HG02571 (cell line): Measurements from ENCODE around the gene TTC23.
A peak's percentile ranks its signal among the peaks of the same experiment; 100 is the strongest.

ENCODE experiments used
- ATAC-seq: cut with Tn5 transposase; IDR thresholded peaks from one replicate; pipeline ENCODE4 v1.9.1; 2021; ENCODE audit warnings: mild to moderate bottlenecking, moderate library complexity; ENCODE audit not compliant: unreplicated experiment

TTC23 gene

GRCh38 chr15:99249270-99249841, at the start of gene TTC23:
Gene TTC23 (minus strand): TSS chr15:99249581. CDS start chr15:99228712, 20,869 bp downstream.
- ATAC-seq: no peak

DNA sequence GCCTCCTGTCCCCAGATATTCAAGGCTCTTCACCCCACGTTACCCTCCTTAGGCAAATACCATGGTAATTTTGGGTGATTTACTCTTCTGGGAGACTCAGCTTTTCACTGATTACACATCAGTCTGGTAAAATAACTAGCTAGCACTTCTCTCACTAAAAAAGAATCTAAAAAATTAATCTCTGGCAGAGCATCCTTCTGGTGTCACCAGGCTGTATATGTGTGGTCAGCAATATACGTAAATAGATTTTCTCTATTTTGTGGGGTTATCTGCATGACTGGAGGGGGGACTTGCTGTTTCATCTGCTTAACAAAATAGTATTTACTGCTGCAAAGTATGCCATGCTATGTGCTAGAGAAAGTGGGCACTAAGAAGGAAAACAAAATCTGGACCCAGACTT, 47.0 kb upstream of the TTC23 start:
- no peak for ATAC-seq

DNA sequence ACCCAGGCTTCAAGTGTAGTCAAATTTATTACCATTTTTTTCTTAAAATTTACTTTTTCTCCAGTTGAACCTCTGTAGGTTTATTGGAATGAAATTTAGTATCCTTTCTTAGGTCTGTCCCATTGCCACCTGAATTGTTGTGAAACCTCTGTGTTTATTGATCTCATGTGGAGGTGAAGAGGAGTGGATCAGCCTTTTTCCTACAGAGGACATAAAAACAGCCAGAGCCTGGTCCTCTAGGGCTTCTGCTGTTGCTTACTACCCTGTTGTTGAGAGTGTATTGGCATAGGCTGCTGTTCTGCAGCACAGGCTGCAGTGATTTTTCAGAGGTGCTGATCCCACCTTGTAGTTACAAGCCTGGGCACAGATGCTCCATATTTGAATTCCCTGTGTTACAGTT, 46.5 kb upstream of the TTC23 start:
- no peak for ATAC-seq

- no peak for ATAC-seq
Measured at GRCh38 chr15:99291643-99292042, 42.3 kb upstream of the TTC23 start.

DNA sequence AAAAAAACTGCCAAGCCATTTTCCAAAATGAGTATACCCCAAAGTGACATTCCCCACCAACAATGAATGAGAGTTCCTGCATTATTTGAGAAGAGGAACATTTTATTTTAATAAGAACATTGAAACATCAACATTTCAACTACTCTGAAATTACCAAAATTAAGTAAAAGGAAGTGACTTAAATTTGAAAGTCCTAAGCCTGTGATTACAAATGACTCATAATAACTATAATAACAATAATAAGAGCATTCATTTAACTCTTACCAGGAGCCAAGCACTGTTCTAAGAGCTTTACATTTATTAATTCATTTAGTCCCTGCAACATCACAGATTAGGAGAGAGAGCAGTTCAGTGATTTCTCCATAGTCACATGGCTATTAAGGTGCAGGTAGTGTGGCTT, 34.3 kb upstream of the TTC23 start:
- no peak for ATAC-seq

- ATAC-seq: no peak
Measured at GRCh38 chr15:99282586-99282985, 33.2 kb upstream of the TTC23 start.

DNA sequence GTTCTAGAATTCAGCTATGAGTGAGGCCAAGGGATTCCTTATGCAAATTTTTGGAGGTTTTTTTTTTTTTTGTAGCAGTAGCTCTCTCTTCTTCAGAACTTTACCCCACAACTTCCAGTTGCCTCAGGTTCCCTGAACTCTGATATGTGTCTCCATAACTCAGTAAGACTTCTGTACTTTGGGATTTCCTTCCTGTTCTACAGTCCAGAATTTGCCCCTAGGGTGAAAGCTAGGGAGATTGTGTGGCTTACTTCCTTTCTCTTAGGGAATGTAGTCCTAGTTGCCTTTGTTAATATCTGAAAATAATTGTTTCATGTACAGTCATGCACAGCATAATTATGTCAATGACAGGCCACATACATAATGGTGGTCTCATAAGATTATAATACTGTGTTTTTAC, 32.7 kb upstream of the TTC23 start:
- no peak for ATAC-seq

- no peak for ATAC-seq
Measured at GRCh38 chr15:99279827-99280226, 30.4 kb upstream of the TTC23 start.

GRCh38 chr15:99279290-99279689, 29.9 kb upstream of the TTC23 start:
- no peak for ATAC-seq

DNA sequence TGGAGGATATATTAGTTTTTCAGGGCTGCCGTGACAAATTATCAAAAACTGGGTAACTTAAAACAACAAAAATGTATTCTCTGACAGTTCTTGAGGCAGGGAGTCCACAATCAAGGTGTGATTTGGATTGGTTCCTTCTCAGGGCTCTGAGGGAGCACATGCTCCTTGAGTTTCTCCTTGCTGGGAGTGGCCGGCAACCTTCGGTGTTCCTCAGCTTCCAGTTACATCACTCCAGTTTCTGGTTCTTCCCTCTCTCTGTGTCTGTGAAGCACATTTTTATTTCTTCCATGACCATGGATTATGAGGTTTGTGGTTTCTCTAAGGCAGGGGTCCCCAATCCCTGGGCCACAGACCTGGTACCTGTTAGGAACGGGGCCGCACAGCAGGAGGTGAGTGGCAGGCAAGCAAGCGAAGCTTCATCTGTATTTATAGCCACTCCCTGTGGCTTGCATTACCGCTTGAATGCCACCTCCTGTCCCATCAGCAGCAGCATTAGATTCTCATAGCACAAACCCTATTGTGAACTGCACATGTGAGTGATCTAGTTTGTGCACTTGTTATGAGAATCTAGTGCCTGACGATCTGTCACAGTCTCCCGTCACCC, 26.2 kb upstream of the TTC23 start:
- ATAC-seq: no peak

- ATAC-seq: no peak
Measured at GRCh38 chr15:99275061-99275460, 25.7 kb upstream of the TTC23 start.

GRCh38 chr15:99273801-99274200, 24.4 kb upstream of the TTC23 start:
- ATAC-seq: no peak

DNA sequence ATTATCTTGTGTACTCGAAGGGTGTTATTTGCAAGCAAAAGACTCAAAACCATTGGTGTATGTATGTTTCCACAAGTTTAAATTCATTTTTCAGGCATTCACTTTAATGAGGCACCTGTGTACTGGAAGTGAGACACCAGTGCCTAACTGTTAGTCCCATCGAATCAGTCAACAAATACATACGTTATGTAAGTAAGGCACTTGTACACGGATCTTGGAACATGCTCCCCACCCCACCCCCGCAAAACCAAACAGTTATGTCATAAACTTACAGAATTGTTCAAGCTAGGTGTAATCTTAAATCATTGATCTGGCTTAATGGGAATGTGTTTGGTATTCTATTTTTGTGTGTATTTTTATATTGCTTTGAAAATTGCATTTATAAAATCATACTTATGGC, 19.1 kb upstream of the TTC23 start:
- no peak for ATAC-seq

- no peak for ATAC-seq
Measured at GRCh38 chr15:99267957-99268356, 18.6 kb upstream of the TTC23 start.

GRCh38 chr15:99265541-99266070, 16.2 kb upstream of the TTC23 start:
- ATAC-seq: no peak

DNA sequence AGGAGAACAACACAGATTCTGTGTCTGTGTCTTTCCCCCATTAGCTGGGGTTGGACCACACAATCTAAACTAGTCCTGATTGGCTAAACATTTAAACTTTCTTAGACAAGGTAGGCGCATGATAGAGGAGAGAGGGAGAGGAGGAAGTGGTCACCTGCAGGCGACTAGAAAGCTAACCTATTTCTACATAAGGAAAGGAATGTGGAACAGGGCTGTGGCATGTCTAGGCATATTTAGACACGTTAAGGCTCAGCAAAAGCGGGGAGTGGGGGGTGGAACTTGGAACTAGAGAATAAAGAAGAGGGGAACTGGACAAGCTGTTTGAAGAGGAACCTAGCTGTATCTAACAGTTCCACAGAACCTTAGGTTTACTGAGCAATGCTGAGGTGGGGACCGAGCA, 14.7 kb upstream of the TTC23 start:
- ATAC-seq: no peak

- no peak for ATAC-seq
Measured at GRCh38 chr15:99257107-99257750, 7.8 kb upstream of the TTC23 start.

DNA sequence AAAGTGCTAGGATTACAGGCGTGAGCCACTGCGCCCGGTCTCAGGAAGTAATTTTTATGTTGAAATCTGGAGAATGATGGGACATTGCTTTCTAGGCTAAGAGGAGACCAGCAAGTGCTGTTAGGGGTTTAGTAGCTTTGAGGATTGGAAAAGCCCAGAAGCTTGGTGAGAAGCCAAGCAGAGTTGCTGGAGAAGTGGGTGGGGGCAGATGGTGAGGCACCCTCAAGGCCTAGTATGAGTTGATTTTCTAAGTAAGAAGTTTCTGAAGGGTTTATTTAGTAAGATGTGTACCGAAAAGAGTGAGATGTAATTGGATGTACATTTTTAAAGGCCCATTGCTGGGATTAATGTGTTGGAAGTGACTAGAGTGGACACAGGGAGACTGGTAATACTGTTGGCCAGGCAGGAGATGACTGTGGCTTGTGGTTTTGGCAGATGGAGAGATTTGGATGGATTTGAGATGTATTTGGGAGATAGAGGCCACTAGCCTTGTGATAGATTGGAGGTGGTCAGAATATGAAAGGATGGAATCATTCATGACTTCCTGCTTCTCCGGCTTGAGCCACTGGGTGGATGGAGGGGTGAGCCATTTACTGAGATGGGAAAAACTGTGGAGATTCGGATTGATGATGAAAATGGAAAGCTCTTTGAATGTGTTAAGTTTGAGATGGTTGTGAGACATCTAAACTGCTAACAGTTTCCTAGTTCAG, 4.2 kb upstream of the TTC23 start:
- no peak for ATAC-seq

DNA sequence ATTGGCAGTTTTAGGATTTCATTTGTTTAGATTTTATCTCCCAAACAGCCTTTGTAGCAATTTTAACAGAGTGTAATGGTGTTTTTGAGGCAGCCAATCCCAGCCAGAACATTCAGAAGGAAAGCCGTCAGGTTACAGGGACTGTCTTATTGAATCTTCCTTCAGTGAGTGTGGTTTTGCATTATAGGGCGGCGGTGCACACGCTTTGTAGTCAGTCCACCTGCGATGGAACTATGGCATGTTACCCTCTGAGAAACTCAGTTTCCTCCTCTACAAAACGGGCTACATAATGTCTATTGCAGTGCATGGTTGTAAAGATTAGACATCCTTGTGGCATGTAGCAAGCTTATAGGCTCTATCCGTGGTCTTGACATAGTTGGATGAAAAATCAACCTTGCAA, 2.9 kb upstream of the TTC23 start:
- no peak for ATAC-seq

- peak; percentile 95 for ATAC-seq
Measured at GRCh38 chr15:99250857-99251841, 1.8 kb upstream of the TTC23 start, which contains the start of gene LRRC28. Gene LRRC28 (plus strand): TSS chr15:99251481. CDS start chr15:99255958, 4,477 bp downstream.
